Stromal cell of bone marrow (primary cell): Measurements from ENCODE around the gene ELL2.

Experiments used
- DNase-seq: peaks from one replicate; pipeline ENCODE4 v3.0.0-alpha.2; 2012; ENCODE audit warnings: low read depth

Gene ELL2

DNA sequence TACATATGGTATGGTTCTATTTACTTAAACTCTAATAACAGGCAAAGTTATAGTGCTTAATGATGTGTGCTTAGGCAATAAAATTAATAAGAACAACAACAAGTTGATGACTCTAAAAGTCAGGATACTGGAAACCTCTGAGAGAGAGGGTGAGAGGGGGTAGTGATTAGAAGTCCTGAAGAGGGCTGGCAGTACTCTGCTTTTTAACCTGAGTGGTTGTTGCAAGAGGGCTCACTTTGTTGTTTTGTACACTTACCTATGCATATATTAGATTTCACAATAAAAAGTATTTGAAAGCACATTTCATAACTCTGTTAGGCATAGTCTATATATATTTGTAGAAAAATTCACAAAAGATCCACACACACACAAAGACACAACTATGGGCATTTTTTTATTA, 21.4 kb upstream of the ELL2 start:
- DNase-seq: no peak

DNA sequence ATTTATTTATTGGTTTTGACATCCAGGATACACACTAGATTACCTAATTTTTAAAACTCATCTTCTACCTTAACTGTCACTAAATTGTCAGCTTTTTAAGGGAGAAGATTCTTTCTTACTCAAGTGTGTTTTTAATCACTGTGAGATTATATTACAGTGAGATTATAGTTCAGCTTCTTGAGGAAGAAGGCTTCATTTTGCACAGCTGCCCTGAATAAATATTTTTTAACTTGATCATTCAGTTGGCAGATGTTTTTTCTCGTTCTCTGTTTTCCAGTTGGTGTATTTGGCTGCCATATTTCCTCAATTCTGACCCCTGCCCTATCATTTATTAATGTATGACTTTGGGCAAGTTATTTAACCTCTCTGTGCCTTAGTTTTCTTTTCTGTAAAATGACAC, 15.0 kb upstream of the ELL2 start:
- no peak for DNase-seq

DNA sequence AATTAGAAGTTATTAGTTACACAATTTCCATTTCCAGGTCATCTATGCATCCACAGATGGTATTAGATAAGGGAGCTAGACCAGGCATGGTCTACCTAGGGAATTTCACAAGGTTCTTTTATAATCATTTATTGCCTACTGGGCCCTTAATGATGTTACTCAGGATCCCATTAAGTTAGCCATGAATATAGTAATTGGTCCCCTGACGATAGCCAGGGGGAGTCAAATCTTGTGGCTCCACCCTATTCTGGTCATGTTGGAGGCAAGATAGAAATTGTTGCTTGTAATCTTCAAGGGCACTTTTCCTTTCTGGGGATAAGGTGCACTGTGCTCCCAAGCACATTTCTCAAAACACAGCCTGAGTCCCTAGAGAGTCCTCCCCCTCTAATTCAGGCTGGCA, 14.1 kb upstream of the ELL2 start:
- DNase-seq: no peak

DNA sequence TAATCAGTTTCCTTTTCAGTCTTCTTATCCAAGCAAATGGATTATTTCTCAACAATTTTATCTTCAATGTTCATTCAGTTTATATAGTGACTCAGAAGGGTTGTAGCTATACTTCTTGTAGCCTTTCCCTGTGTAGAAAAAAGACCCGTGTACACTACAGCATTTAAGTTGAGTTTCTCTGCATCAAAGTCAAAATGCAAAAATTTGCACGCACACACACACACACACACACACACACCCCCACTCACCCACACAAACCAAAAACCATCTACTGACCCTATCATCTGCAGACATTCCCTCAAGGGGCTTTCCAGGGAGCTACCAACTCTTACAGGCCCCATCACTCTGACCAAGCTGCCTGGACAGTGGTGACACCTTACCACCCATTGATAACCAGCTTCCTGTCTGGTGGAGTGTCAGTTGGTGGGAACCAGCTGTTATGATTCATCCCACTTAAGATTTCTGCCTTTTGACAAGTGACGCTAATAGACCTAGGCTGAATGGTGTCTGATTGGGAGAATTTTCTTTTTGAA, 12.2 kb upstream of the ELL2 start:
- DNase-seq: no peak

DNA sequence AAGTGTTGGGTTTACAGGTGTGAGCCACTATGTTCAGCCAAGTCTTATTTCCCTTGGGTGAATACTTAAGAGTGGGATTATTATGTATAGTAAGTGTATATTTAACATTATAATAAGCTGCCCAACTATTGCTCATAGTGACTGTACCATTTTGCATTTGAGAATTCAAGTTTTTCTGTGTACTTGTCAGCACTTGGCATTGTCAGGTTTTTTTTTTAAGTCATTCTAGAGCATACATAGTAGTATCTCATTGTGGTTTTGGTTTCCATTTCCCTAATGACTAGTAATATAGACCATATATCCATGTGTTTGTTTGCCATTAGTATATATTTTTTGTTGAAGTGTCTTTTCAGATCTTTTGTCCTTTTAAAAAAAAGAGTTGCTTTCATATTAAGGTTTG, 10.5 kb upstream of the ELL2 start:
- DNase-seq: no peak

DNA sequence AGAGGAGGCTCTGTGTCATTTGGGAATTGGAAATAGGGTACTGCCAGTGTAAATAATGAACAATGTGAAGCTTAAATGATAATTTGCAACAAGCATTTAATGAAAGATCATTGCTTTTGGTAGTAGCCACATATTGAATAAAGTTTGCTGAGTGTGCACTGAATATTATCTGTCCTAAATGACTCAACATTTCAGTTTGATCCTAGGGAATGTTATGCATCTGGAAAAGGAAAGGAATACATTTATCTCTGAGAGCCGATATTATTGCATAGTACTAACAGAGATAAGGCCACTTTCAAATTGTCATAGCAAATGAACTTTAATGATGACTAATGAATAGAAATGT, 8.7 kb upstream of the ELL2 start:
- no peak for DNase-seq

DNA sequence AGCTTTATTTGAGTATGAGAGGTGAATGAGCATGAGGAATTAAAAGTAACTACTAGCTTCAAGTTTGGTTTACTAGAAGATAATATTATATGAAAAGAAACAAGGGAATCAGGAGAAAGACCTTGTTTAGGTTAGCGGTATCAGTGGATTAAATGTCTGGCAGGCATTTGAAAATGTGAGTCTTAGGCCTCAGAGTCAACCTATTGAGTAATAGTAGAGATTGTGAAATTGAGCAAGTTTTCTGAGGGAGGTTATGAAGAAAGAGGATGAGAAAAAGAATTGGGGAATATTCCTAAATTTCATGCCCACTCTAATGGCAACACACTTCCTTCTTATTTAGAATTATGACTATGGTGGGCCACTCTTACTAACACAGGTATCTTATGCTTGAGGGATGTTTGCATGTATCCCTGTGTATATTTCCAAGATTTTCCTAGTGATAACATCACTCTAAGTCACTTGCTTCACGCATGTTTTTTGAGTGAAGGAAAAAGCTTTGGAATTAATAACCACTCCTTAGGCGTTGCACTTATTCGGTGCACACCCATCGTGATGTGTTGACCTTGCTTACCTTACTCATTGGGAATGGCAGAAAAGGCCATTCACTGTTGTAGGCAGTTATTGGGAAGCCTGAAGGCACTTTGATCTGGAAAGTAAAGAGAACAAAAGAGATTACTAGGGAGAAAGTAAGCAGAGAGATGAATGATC, 8.2 kb upstream of the ELL2 start:
- peak; percentile 58 for DNase-seq

DNA sequence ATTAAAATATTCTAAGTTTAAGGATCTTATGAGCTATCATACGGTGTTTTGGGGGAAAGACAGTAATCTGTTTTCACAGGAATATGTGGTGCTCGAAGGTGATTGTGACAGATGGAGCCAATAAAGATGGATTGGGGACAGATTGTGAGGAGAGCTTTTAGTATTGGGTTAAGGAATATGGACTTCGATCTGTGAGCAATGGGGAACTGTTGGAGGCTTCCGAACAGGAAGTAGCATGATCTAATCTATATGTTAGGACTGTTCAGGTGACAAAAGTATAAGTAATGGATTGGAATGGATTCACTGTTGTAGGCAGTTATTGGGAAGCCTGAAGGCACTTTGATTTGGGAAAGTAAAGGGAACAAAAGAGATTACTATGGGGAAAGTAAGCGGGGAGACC, 7.4 kb upstream of the ELL2 start:
- no peak for DNase-seq

DNA sequence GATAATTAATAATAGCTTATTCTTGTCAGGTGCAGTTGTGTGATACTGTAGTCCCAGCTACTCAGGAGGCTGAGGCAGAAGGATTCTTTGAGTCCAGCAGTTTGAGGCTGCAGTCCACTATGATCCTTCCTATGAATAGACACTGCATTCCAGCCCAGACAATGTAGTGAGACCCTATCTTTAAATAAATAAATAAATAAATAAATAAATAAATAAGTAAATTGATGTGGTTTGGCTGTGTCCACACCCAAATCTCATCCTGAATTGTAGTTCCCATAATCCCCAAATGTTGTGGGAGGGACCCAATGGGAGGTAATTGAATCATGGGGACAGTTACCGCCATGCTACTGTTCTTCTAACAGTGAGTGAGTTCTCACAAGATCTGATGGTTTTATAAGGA, 5.6 kb upstream of the ELL2 start:
- no peak for DNase-seq

DNA sequence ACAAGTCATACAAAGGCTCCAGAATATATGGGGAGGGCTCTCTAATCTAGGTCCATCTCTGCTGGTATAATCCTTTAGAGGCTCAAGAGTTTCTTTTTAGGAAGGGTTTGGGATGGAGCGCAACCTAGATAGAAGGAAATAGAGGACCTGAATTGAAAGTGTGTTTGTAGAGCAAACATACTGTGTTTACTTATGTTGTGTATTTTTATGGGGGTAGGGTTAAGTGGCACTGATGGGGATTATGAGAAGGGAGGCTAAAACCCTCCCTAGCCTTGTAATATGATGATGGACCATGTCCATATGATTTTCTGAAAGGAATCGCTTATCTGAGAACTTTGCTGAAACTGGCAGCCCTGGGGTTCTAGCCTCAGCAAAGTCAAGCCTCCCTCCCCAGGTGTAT, 4.4 kb upstream of the ELL2 start:
- DNase-seq: no peak

DNA sequence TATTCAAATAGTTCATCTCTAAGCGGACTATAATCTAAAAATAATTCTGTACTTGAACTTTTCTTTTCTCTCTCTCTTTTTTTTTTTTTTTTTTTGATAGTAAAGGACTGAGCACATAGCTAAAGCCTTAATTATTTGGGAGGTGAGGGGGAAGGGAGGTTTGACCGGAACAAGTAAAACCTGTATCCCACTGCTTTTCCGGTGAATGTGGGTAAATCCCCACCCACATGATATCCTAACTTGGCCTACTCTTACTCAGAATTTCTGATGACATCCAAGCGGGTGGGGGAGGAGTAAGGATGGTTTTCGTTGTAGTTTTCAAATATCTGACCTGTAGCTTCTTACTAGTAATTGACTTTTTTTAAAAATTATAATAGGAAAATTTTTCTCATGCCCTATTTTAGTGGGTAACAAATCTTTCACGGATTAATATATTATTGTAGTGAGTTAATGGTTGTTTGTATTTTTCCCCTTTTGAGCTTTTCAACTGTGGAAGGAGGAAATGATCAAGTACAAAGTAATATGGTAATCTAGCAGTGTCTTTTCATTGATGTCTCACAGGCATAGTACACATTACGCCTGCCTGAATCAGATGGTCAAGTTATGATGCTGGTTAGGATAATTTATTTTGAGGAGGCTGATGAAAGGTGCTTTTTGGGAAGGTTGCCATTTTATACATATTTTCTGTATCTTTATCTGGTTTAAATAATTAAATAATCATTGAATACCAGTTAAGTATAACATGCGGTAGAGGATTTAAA, 2.2 kb upstream of the ELL2 start:
- DNase-seq: no peak

DNA sequence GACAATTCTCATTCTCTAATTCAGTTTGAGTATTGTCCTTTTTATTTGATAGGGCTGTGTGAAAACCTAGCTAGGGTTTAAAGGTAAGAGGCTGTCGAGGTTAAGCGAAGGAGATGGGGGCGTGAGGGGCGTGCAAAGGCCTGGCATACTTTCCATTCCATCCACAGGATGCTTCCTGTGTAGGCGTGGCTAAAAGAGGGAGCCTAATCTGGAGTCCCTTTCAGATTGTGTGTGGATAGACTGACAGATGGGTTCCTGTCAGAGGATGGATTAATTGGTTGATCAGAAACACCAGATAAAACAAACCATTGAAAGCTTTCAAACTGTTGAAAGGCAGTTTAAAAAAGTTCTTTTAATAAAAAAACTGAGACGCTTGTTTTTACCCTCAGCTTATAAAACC, 1.1 kb upstream of the ELL2 start:
- DNase-seq: no peak

DNA sequence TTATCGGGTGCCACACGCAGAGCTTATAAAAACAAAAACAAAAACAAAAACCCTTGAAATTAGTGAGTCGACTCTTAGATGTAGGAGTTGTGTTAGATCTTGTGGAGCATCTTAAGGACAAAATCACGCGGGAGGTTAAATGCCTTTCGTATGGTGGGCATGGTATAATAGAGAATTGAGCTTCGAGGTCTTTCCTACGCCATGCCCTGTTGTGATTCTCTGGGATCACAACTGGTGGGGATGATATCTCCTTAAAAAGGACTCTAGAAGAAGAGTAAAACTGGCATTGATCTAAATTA, 773 bp upstream of the ELL2 start:
- DNase-seq: no peak

DNA sequence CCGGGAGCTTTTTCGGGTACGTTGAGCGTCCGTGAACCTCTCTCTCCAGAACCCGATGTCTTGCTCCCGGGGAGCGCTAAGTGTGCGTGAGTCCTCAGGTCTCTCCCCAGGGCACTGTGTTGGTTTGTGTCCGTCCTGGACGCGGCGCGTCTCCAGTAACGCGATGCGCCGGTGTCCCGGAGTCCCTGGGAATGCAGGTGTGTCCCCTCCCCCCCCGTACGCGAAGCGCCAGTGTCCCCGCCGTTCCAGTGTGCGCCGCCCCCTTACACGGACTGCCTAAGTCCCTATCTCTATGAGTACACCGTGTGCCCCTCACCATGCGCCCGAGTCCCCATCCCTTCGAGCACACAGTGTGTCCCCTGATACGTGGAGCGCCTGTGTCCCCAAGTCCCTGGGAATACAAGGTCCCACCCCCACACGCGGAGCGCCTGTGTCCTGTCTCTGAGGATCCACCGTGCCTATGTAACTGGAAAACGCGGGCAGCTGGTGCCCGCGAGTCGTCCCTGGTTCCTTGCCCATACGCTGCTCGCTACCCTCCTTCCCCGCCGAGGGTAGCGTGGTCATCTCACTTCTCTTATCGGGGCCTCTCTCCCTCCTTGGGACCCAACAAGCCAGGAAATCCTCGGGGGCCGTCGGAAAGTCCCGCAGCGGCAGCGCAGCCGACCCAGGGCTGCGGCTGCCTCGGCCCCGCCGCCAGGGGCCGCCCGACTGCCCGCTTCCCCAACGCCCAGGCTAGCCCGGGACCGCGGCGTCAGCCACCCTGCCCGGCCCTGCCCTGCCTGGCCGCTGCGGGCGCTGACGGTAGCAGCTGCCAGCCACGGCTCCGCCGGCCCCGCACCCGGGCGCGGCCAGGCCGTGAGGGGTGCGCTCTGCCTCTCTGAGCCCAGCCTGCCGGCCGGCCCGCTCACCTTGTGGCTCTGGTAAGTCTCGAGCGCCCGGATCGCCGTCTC, 709 bp downstream of the ELL2 start:
- peak; percentile 70 for DNase-seq

DNA sequence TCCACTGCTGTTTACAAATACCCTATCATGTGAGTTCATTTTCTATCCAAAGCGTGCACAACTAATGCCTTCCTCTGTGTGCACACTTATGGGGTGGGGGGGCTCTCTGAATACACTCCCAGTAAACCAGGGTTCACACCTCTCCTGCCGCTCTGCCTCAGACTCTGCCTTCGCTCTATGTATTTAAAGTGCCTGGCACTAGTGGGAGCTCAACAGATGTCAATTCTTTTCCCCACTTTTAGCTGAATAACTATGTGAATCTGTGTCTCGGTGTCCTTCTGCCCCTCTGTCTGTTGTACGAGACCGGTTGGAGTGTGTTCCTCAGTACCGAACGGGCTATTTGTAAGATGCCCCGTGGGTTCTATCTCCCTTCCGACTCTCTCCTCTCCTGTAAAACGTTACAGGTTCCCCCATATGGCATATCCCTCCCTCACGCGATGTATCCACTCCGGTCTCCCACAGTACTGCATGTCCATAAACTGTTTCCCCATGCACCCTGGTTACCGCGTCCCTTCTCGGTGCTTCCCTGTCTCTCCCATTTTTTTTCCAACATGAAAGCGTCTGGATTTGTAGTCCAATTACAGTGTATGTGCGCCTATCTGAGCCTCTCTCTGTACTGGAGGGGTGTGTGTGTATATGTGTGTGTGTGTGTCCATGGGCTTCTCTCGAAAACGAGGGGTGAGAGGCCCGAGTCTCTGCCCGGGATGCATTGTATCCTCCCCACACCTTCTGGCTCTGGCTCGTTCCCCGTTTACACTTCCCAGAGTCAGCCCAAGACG, 1.6 kb downstream of the ELL2 start:
- no peak for DNase-seq

DNA sequence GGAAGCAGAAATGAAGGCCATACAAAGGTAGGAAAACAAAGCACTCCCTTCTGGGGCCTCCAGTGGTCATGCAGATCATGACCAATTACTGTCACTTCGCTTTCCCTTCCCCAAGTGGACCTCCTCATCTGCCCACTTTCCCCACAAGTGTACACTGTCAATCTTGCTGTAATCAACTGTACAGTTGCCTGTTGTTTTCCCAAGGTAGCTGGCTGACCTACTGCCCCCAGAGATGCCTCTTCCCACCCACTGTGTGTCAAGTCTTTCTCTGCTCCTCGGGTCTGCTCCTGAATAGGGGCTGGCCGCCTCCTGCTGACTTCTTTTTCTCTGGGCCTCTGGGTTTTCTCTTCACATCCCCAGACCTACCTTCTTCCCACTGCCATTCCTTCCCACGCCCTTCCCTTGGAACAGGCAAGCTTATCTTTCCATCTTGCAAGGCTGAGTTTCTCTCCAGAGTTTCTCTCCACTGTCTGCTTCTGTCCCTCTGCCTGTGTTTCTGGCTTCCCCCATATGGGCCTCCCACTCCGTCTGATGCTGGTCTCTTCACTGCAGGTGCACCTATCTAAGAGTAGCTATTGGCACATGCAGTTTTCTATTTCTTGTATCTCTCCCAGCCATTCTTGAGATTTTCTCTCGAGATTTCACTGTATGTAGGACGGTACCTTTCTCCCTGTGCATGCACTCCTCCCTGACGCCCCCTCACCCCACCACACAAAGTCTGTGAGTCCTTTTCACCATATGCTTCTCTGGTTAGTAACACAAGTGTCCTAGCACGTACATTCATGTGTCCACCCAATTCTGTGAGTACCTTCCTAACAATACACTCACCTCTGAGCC, 2.4 kb downstream of the ELL2 start:
- no peak for DNase-seq

DNA sequence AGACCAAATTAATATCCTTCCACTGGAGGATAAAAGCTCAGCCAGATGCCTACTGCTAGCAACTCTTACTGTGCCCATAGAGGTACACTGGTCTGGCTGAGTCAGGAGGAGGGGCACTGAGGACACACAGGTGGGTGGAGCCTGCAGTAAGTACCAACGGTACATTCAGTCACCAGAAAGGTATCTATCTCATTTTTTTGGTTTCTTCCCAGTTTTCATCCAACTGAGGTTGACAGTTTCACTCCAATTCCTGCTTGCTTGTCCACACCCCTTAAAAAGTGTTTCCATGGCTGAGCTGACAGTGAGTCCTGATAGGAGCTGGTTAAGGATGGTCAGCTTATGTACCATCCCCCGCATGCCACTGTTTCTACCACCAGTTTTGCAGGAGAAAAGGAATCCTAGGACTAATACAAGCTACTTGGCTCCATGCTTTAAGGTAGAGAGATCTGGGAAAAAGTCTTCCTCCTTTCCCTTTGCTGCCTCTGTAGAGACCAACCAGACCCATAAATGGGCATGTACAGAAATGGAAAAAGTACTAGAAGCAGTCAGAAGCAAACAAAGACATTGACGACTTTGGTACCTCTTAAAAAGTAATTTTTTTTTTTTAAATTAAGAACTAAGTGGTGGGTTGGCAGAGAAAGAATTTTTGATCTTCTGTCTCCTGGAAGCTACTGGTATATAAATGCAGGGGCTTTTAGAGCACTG, 3.2 kb downstream of the ELL2 start:
- no peak for DNase-seq

DNA sequence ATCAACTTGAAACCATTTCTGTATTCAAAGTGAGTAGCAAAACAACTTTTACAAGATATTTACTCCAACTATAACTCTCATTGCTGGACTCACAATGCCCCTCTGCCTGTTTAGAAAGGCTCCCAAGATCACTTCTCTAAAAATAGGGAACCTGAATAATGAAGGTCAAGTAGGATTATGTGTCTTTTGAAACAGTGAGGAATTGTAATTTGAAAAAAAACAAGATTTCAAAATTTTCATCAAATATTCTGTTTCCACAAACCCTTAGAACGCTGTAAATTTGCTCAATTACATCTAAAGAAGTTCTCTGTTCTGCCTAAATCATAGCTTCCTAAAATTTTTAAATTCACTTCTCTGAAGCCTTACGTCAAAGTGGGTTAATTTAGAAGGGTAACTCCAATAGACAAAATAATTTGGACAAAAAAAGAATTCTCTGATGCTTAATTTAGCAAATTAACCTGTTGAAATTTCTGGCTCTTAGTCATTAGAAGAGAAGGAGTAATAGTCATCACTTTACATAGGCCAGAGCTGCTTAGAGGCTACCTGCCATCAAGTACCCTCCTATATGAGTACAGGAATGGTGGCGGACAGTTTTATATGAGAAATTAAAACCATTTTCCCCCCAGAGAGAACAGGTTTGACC, 4.0 kb downstream of the ELL2 start:
- no peak for DNase-seq

DNA sequence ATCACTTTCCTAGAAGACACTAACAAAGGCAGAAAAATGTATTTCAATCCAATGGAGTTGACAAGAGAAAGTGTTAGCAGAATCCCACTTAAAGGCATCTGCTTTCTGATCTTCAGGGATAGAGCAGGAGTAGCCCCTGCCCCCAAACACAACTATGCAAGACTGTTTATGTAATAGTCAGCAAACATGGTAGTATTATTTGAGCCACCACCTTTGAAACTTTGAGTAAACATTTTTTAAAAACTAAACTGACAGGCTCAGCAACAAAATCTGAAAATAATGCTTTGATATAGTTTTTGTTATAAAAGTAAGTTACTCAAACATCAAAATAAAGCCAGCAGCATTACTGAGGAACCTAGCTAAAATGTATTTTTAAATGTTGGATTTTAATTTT, 4.8 kb downstream of the ELL2 start:
- DNase-seq: no peak
